ENCODE results near the gene PBRM1.

The PBRM1 gene

GRCh38 chr3:52524752-52525679 lies 160.7 kb downstream of the PBRM1 start:
- no peak for DNase-seq (ENCODE audit: low read depth)

GRCh38 chr3:52524258-52524751 lies 161.4 kb downstream of the PBRM1 start:
- DNase-seq (ENCODE audit: low read depth): no peak

- DNase-seq (ENCODE audit: low read depth): no peak
Measured at GRCh38 chr3:52523386-52524257, 162.1 kb downstream of the PBRM1 start.

- no peak for DNase-seq (ENCODE audit: low read depth)
Measured at GRCh38 chr3:52522651-52523251, 163.0 kb downstream of the PBRM1 start.

- no peak for DNase-seq (ENCODE audit: low read depth)
Measured at GRCh38 chr3:52521881-52522650, 163.6 kb downstream of the PBRM1 start.

- no peak for DNase-seq (ENCODE audit: low read depth)
Measured at GRCh38 chr3:52521488-52521824, 164.3 kb downstream of the PBRM1 start.

GRCh38 chr3:52520716-52521487 lies 164.8 kb downstream of the PBRM1 start:
- no peak for DNase-seq (ENCODE audit: low read depth)

GRCh38 chr3:52520141-52520667 lies 165.5 kb downstream of the PBRM1 start:
- no peak for DNase-seq (ENCODE audit: low read depth)

GRCh38 chr3:52519445-52520140 lies 166.1 kb downstream of the PBRM1 start:
- DNase-seq (ENCODE audit: low read depth): no peak

GRCh38 chr3:52518723-52519444 lies 166.8 kb downstream of the PBRM1 start:
- no peak for DNase-seq (ENCODE audit: low read depth)

GRCh38 chr3:52517796-52518722 lies 167.7 kb downstream of the PBRM1 start:
- DNase-seq (ENCODE audit: low read depth): no peak

GRCh38 chr3:52516509-52517195 lies 169.1 kb downstream of the PBRM1 start:
- no peak for DNase-seq (ENCODE audit: low read depth)

- DNase-seq (ENCODE audit: low read depth): no peak
Measured at GRCh38 chr3:52515192-52515591, 170.5 kb downstream of the PBRM1 start.

GRCh38 chr3:52514576-52514975 lies 171.1 kb downstream of the PBRM1 start:
- DNase-seq (ENCODE audit: low read depth): no peak

GRCh38 chr3:52513281-52513680 lies 172.4 kb downstream of the PBRM1 start:
- DNase-seq (ENCODE audit: low read depth): no peak

- no peak for DNase-seq (ENCODE audit: low read depth)
Measured at GRCh38 chr3:52512727-52513126, 173.0 kb downstream of the PBRM1 start.

GRCh38 chr3:52512105-52512504 lies 173.6 kb downstream of the PBRM1 start:
- no peak for DNase-seq (ENCODE audit: low read depth)

GRCh38 chr3:52511509-52511908 lies 174.2 kb downstream of the PBRM1 start:
- no peak for DNase-seq (ENCODE audit: low read depth)

Data from activated T-cell treated with anti-CD3 and anti-CD28 coated beads for 48 hours (primary cell).